Measurements from ENCODE around the gene MCC.

- TF ChIP-seq, protein P1, sequence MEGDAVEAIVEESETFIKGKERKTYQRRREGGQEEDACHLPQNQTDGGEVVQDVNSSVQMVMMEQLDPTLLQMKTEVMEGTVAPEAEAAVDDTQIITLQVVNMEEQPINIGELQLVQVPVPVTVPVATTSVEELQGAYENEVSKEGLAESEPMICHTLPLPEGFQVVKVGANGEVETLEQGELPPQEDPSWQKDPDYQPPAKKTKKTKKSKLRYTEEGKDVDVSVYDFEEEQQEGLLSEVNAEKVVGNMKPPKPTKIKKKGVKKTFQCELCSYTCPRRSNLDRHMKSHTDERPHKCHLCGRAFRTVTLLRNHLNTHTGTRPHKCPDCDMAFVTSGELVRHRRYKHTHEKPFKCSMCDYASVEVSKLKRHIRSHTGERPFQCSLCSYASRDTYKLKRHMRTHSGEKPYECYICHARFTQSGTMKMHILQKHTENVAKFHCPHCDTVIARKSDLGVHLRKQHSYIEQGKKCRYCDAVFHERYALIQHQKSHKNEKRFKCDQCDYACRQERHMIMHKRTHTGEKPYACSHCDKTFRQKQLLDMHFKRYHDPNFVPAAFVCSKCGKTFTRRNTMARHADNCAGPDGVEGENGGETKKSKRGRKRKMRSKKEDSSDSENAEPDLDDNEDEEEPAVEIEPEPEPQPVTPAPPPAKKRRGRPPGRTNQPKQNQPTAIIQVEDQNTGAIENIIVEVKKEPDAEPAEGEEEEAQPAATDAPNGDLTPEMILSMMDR (IDR thresholded peaks at IDR 0.05) = no peak
- no peak for TF ChIP-seq POLR2A (IDR thresholded peaks at IDR 0.05)
Measured at GRCh38 chr5:113150821-113151220, 337.4 kb downstream of the MCC start.
